Sigmoid colon (tissue), 7 donors: ENCODE measurements around the gene PLEKHA8. TPM values are rescaled to one million over a fixed set of nuclear protein-coding genes. Genes with fewer than 3 reads are reported as not detected.

Experiments
- DNase-seq: peaks from one replicate; pipeline ENCODE4 v3.0.0-alpha.2; 2019
- H3K27ac ChIP-seq, 4 donors: fragments of 200-600 bp; sonication (generic); one replicate each; pipeline ENCODE4 v1.5.1; 2016 to 2019; ENCODE audit warnings: mild to moderate bottlenecking in 1 of 4
- H3K27me3 ChIP-seq, 3 donors: fragments of 200-600 bp; sonication (generic); one replicate each; pipeline ENCODE4 v1.5.1; 2019; ENCODE audit warnings: mild to moderate bottlenecking in 1 of 3
- H3K36me3 ChIP-seq, 4 donors: fragments of 200-600 bp; sonication (generic); one replicate each; pipeline ENCODE4 v1.5.1; 2016 to 2019
- H3K4me1 ChIP-seq, 4 donors: fragments of 200-600 bp; sonication (generic); one replicate each; pipeline ENCODE4 v1.5.1; 2017 to 2019
- H3K4me3 ChIP-seq, 4 donors: fragments of 200-600 bp; sonication (generic); one replicate each; pipeline ENCODE4 v1.5.1; 2017 to 2019; ENCODE audit warnings: mild to moderate bottlenecking in 2 of 4, moderate library complexity in 1 of 4
- H3K9me3 ChIP-seq, 4 donors: fragments of 200-600 bp in 3 of 4; sonication (generic) in 3 of 4; one replicate each; pipeline versions ENCODE4 v1.5.1 to v1.6.1; 2013 to 2019
- CTCF ChIP-seq, 4 experiments: fragments of 450-650 bp in 3 of 4; fragments of 200-600 bp in 1 of 4; IDR thresholded peaks; one replicate each; pipeline ENCODE4 v1.5.1; 2016 to 2019; ENCODE audit warnings: antibody characterized with exemption in 4 of 4, mild to moderate bottlenecking in 3 of 4, moderate library complexity in 2 of 4
- EP300 ChIP-seq, 4 donors: sonication (generic); formaldehyde crosslinking; IDR thresholded peaks; one replicate each; pipeline ENCODE4 v1.6.1; 2017; ENCODE audit warnings: antibody characterized with exemption in 4 of 4
- POLR2A ChIP-seq, 2 donors: fragments of 450-650 bp; IDR thresholded peaks; one replicate each; pipeline ENCODE4 v1.6.1; 2016; ENCODE audit warnings: antibody characterized with exemption in 2 of 2, mild to moderate bottlenecking in 2 of 2, moderate library complexity in 2 of 2
- POLR2AphosphoS5 ChIP-seq, 4 donors: sonication (generic); formaldehyde crosslinking; IDR thresholded peaks; one replicate each; pipeline ENCODE4 v1.6.1; 2017; ENCODE audit warnings: antibody characterized with exemption in 4 of 4
- WGBS, 2 donors: extraction: QIAGEN DNeasy Blood & Tissue Kit; methylation state at CpG; one replicate each; pipeline ENCODE4 v1.1.7; 2013; 5-methylcytosine and 5-hydroxymethylcytosine counted together
- intact Hi-C: fragments of 100-400 bp; cut with DNase I; formaldehyde crosslinking; loops from one replicate; pipeline ENCODE4 v1.15.1; 2023
- polyA plus RNA-seq, 3 donors: library from polyadenylated mRNA; stranded (reverse); fragments of 200-250 nt; gene quantifications; one replicate each; pipeline ENCODE4 v1.2.3, GENCODE V29; 2013
- total RNA-seq, 4 donors: library from RNA; depleted of rRNA; stranded (reverse); fragments of >200 nt; gene quantifications; one replicate each; pipeline ENCODE4 v1.1.0, GENCODE V29; 2016
- donor health status: healthy with polysubstance abuse.
- donor health status: Bipolar disorder and iron deficiency.
- donor health status: healthy.

The PLEKHA8 gene
- total and polyA plus RNA-seq, 7 donors: 3.2 to 12.2 (median 7.7) TPM

DNA sequence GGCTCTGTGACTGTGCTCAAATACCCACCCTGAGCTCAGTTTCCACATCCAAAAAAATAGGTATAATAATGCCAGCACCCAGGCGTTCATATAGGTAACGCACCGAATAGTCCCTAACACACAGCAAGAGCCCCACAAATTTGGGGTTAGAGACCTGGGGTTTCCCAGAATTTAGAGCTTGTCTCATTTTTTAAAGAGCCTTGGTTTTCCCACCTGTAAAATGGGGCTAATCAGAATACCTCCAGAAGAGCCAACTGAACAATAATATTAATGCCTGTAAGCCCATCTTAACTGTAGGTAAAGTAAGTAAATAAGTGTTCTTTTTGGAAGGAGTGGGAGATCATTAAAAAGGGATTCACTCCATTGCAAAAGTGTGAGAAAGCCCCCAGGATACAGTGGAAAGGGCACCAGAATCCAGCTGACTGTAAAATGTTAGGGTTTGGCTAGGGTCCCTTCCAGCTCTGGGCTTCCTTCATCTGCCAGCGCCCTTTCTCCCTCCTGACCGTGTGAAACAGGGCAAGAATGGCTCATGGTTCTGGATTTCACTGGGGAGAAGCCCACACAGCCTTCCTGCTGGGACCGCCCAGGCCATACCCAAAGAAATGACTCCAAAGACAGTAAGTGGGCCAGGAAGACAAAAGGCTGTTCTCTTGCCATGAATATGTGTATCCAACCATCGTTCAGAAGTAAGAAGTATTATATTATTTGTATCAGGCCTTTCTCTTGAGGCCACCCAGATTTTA, 108.7 kb downstream of the PLEKHA8 start:
- H3K4me1 ChIP-seq: peaks cover 0 to 28% (median 17%) of the 10 kb centered on the region in 4 donors
- peak overlapping the region in 2 of 4 donors; percentile 95 to 96 for H3K27ac ChIP-seq
- no peaks in the 10 kb centered on the region for H3K36me3 ChIP-seq
- intact Hi-C loops: no loop called here
- no peak for TF ChIP-seq CTCF (IDR thresholded peaks at IDR 0.05)
- TF ChIP-seq POLR2A (IDR thresholded peaks at IDR 0.05): no peak
- no peak for TF ChIP-seq EP300 (IDR thresholded peaks at IDR 0.05)
- no peak for TF ChIP-seq POLR2AphosphoS5 (IDR thresholded peaks at IDR 0.05)
- no peaks in the 10 kb centered on the region for H3K27me3 ChIP-seq
- peak overlapping the region; percentile 83 to 95 (median 94) for H3K4me3 ChIP-seq
- 88 to 89% methylated on average over 7 of the region's 7 CpGs for WGBS, 2 donors
- DNase-seq: no peak
- H3K9me3 ChIP-seq: no peaks in the 10 kb centered on the region

- H3K36me3 ChIP-seq: no peaks in the 10 kb centered on the region
- 54 to 59% methylated on average over 4 of the region's 4 CpGs for WGBS, 2 donors
- intact Hi-C loops: no loop called here
Observed at GRCh38 chr7:30139836-30140384, 111.7 kb downstream of the PLEKHA8 start.

DNA sequence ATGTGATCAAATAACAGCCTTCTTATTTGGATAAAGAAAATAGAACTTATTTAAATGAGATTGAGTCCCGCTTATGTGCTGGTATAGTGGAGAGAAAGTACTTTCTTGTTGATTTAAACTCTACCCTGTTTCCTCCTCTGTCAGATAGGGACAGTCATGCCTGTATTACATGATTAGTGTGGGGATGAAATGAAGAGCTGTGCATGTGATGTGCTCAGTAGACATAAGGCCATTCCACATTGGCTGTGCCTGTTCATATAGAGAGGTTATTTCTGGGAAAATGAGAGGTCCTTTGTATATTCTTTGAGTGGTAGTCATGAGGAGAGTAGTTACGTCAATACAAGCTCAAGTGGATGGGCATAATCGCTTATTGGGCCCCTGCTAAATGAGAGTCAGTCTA, 112.2 kb downstream of the PLEKHA8 start:
- TF ChIP-seq POLR2A (IDR thresholded peaks at IDR 0.05) (no peak), CTCF (IDR thresholded peaks at IDR 0.05) (no peak), POLR2AphosphoS5 (IDR thresholded peaks at IDR 0.05) (no peak), EP300 (IDR thresholded peaks at IDR 0.05) (no peak)
- Histone ChIP-seq H3K27ac (peak overlapping the region in 1 of 4 donors; percentile 80), H3K4me3 (no peak overlapping the region), H3K27me3 (no peaks in the 10 kb centered on the region), H3K4me1 (peaks cover 0 to 42% (median 28%) of the 10 kb centered on the region in 4 donors), H3K9me3 (no peaks in the 10 kb centered on the region), H3K36me3 (no peaks in the 10 kb centered on the region)
- intact Hi-C loops: no loop called here
- 93 to 95% methylated on average over 3 of the region's 3 CpGs for WGBS, 2 donors
- no peak for DNase-seq

More at GRCh38 chr7:30139836-30140384, 111.7 kb downstream of the PLEKHA8 start:
- DNase-seq: no peak
- no peaks in the 10 kb centered on the region for H3K9me3 ChIP-seq
- H3K27me3 ChIP-seq: no peaks in the 10 kb centered on the region
- H3K4me3 ChIP-seq: no peak overlapping the region
- peaks cover 0 to 42% (median 28%) of the 10 kb centered on the region in 4 donors for H3K4me1 ChIP-seq
- TF ChIP-seq CTCF (IDR thresholded peaks at IDR 0.05) (no peak), EP300 (IDR thresholded peaks at IDR 0.05) (no peak), POLR2AphosphoS5 (IDR thresholded peaks at IDR 0.05) (no peak), POLR2A (IDR thresholded peaks at IDR 0.05) (no peak)
- peak overlapping the region in 1 of 4 donors; percentile 80 for H3K27ac ChIP-seq

DNA sequence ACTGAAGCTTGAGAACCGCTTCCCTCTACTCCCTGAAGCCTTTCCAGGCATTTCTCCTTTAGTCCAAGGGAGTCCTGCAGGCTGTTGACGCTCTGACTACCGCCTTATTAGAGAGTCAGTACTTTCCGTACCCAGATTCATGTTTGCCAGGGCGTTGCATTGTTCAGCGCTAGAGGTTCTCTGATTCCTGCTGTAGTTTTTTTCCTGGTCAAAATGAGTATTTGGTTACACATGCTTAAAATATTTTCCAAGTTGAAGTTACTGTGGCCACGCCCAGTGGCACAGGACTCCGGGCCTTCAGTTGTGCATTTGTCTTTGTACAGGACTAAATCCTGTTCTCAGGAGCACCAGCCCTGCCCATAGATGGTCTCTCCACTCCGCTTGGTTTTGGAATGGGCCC, 114.5 kb downstream of the PLEKHA8 start:
- peak overlapping the region in 3 of 4 donors; percentile 34 to 80 (median 51) for H3K27ac ChIP-seq
- WGBS, 2 donors: 27 to 69% methylated on average over 9 of the region's 9 CpGs
- no peaks in the 10 kb centered on the region for H3K27me3 ChIP-seq
- no peaks in the 10 kb centered on the region for H3K9me3 ChIP-seq
- no peaks in the 10 kb centered on the region for H3K36me3 ChIP-seq
- H3K4me1 ChIP-seq: peaks cover 0 to 36% (median 19%) of the 10 kb centered on the region in 4 donors
- no peak for DNase-seq
- TF ChIP-seq POLR2A (IDR thresholded peaks at IDR 0.05) (no peak), POLR2AphosphoS5 (IDR thresholded peaks at IDR 0.05) (peak in 2 of 4 donors; percentile 20 to 47), CTCF (IDR thresholded peaks at IDR 0.05) (no peak)
- intact Hi-C loops: no loop called here
- no peak overlapping the region for H3K4me3 ChIP-seq
